HG03442 (cell line): ENCODE results near the gene S100A7.
"Not testable (repeated sequence)": the region's sequence is repeated elsewhere in the genome, so short reads cannot be mapped to it uniquely, and the experiment has no call there.

Experiments used
- ATAC-seq: cut with Tn5 transposase; IDR thresholded peaks from one replicate; pipeline ENCODE4 v1.9.1; 2021; ENCODE audit warnings: mild to moderate bottlenecking, moderate library complexity; ENCODE audit not compliant: unreplicated experiment

Gene S100A7

DNA sequence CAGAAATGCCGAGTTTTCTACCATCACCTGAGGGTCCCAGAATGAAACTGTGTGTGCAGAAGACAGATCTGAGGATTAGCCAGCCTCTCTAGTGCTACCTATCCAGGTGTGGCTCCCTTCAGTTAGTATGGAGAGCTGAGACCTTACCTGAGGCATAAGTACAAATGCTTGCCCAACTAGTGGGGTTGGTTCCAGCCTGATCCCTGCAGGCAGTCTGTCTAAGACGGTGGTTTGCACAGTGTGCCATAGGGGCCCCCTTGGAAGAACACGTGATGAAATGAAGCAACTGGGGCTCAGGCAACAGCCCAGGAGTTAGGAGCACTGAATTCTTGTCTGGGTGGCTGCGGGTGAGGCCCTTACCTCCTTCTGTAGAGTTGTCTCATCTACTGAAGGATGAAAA is 28.5 kb downstream of the S100A7 start:
- ATAC-seq = no peak

- no peak for ATAC-seq
These were observed 29.0 kb downstream of the S100A7 start for GRCh38 chr1:153431427-153431826.

DNA sequence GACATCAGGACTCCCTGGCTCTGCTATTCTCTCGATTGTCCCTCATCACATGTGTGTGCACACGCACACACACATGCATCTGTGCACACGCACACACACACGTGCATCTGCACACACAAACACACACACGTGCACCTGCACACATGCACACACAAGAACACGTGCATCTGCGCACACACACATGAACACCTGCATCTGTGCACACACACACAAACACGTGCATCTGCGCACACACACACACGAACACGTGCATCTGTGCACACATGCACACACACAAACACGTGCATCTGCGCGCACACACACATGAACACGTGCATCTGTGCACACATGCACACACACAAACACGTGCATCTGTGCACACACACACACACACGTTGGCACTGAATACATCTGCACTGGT is 29.4 kb downstream of the S100A7 start:
- no peak for ATAC-seq

DNA sequence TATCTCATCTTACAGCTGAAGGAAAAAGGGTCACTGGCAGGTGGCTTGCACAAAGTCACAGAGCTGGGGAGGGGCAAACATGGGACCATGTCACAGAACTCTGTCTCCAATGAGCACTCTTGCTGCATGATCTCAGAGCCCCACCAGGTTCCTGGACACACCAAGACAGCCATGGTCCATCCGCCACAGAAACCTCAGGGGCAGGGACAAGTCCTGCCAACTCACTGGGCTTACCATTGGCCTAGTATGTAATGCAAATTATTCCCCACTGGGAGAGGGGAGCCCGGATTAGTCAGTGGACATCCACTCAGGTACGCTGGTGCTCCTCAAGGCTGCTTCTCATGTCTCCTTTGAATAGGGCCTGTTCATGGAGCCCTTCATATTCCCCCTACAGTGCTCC is 29.9 kb downstream of the S100A7 start:
- ATAC-seq = no peak

DNA sequence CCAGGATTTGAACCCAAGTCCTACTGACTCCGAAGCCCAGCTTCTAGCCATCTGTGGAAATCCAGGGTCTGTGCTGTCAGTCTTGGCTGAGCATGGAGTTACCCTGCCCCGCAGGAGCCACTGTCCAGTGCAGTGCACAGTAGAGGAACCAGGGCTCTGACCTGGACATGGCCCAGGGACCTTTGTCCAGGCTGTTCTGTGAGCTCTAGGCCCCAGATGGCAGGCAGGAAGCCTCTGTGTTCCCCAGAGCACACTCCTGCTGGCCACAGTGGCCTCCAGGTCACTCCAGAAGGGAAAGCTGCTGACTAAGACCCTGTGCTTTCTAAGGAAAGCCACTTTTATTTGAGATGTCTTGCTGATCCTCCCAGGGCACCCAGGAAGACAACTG is 30.3 kb downstream of the S100A7 start:
- ATAC-seq = no peak

GRCh38 chr1:153429266-153430165 is 30.9 kb downstream of the S100A7 start:
- no peak for ATAC-seq

DNA sequence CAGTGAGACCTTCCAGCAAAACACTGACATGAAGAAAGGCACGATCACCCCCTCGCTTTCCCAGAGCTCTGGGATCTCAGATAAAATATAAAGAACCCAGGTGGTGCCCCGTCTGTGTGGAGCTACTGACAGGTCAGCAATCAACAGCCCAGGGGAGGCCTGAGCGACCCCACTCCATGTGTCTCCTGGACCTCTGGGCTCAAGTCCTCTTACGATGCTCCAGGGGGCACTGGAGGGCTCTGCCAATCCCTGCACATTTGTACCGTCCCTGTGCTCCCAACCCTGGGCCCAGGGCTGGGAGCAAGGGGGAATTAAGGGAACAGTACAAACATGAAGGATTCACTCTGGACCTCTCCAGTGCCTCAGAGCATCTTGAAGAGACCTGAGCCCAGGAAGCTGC is 31.7 kb downstream of the S100A7 start:
- ATAC-seq = no peak

GRCh38 chr1:153428073-153428638 is 32.3 kb downstream of the S100A7 start:
- ATAC-seq = no peak

GRCh38 chr1:153426809-153427208 is 33.6 kb downstream of the S100A7 start:
- ATAC-seq = no peak

GRCh38 chr1:153422450-153423068 is 37.9 kb downstream of the S100A7 start:
- no peak for ATAC-seq

DNA sequence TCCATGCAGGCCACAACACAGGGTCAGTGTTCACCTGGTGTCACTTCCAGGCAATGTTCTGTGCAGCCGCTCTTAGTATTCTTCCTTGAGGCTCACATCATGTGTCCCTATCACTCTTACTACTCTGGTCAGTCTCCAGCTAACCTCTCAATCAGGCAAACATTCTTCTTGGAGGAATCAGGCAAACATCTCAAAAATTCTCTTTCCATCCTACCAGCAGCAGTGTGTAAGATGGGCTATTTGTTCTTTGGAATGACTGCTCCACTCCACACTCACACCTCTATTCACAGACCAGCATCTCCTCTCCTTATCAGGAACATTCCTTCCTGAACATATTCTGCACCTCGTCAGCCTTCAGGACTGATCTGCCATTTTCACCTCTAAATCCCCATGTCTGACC is 40.1 kb downstream of the S100A7 start:
- no peak for ATAC-seq

- not testable (repeated sequence) for ATAC-seq
These were observed 41.0 kb downstream of the S100A7 start for GRCh38 chr1:153419436-153419793.

DNA sequence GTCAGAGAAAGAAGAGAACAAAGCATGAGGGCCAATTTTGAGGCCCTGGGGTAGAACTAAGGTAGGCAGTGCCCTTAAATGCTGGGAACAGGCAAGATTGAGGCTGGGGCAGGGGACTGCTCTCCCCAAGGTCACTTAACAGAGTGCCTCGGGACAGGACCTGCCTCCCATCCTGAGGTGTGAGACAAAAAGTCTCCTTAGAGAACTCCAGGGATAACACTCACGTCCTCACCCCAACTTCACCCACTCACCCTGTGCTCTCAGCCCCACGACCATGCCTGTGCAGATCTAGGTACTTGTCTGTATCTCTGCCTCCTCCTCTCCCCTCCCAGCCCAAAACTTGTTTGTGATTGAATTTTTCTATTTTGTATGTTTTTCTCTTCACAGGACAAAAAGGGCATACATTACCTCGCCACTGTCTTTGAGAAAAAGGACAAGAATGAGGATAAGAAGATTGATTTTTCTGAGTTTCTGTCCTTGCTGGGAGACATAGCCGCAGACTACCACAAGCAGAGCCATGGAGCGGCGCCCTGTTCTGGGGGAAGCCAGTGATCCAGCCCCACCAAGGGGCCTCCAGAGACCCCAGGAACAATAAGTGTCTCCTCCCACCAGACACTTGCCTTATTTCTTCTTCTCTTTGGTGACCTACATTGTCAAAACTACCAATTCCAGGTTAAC is 41.6 kb downstream of the S100A7 start:
- ATAC-seq = not testable (repeated sequence)

DNA sequence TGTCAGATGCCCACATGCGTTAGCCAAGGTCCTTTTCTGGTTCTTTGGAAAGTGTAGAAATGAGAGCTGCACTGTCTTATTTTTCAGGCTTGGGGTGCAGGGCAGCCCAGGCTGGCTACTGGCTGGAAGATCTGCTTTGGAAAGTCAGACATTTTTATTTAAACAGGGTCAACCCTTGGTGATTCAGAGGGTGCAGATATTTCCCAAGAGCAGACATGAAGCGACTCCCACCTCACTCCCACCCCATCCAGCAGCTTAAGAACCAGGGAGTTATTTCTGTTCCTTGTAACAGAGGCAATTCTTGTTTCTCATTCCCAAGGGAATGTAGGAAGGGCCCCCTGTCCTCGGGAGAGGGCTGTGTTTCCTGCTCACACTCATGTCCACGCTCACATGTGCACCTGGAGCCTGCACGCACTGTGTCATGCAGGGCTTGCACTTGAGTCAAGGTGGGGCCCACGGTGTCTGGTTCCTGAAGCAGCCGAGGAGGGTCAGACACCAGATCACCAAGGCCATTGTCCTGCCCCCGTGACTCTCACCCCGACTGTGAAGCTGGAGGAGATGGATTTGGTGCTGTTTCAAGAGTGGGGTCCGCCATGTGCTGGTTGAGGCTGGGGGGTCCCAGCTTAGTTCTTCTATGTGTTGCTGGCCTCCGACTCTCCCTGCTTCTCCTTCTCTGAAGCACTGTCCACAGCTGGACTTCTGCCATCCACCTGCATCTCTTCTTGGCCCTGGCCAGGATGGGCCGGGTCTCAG is 43.1 kb downstream of the S100A7 start:
- ATAC-seq = no peak

DNA sequence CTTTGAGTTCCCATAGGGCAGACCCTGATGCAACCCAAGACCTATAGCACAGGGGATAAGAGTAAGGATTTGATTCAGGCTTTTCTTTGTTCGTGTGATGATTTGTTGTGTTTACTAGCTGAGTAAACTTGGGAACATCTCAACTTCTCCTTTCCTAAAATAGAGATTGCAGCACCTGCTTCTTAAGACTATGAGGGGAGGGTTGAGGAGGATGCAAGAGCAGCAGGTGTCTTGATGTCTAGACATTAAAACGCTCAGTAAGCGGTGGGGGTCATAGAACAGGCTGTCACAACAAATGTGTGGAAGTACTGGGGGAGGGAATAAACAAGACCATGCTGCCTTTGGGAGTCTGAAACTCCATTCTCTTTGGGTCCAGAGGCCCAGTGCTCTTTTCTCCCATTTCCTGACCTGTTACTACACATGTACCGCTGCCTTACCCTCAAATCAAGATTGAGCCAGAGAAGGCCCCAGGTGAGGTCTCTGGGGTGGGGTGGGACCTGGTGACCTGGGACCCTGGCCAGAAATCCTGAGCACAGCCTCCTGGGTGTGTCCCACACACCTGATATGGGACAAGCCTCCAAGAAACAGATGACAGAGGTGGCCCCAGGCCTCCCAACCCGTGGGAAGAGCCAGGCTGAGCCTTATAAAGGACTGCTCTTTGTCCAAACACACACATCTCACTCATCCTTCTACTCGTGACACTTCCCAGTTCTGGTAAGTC is 44.4 kb downstream of the S100A7 start, which contains the start of gene S100A7A:
Gene S100A7A (plus strand): TSS at position 671 of the 721 bp plus-strand sequence. CDS start 1,563 bp downstream, outside the sequence.
- ATAC-seq = no peak

DNA sequence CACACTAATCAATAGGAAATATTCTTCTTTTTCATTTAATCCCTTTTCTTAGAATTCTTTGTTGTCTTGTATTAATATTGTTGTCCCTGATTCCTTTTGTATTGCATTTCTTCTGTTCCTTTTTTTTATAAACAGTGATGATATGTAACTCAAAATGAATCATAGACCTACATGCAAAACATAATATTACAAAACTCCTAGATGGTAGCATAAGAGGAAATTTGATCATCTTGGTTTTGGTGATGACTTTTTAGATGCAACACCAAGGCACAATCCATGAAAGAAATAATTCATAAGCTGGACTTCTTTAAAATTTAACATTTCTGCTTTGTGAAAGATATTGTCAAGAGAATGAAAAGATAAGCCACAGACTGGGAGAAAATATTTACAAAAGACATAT is 46.5 kb downstream of the S100A7 start:
- ATAC-seq = not testable (repeated sequence)
